HG03135 (cell line): Measurements from ENCODE around the gene EXD1.
"Not testable (repeated sequence)": the region's sequence is repeated elsewhere in the genome, so short reads cannot be mapped to it uniquely, and the experiment has no call there.

ENCODE experiments used
- ATAC-seq: cut with Tn5 transposase; IDR thresholded peaks from one replicate; pipeline ENCODE4 v1.9.1; 2021; ENCODE audit warnings: mild to moderate bottlenecking, moderate library complexity; ENCODE audit not compliant: unreplicated experiment

Gene EXD1

DNA sequence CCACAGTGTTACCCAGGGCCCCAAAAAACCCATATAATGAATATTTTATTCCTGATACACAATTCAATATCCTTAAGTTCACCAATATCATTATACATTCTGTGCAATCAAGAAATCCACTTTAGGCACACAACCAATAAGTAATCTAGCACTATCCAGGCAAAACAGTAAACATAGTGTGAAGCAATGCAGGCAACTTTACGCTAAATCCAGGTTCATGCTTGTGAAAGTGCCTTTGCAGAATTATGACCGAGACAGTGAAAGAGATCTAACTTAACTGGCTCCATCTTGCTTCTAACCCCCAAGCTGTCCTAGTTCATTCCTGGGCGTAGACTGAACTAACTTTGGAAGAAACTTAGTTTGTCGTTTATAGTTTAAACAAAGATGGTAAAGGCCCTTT, 80.3 kb downstream of the EXD1 start:
- no peak for ATAC-seq

DNA sequence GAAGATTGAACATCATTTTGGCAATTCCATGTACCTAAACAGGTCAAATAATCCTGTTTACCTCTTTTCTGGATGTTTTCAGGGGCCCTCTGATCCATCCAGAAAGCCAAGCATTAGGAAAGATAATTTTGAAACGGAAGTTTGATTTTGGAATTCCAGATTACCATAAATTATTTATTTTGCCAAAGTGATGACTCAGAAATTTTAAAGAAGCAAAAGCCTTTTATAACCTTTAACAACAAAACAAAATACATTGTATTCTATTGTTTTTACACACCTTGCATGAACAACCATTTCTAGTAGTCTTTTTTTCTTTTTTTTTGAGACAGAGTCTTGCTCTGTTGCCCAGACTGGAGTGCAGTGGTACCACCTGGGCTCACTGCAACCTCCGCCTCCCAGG, 82.5 kb downstream of the EXD1 start:
- no peak for ATAC-seq

- ATAC-seq, result no peak
Measured at GRCh38 chr15:41139619-41140018, 90.9 kb downstream of the EXD1 start.

- ATAC-seq, result not testable (repeated sequence)
Measured at GRCh38 chr15:41139112-41139511, 91.4 kb downstream of the EXD1 start.

- not testable (repeated sequence) for ATAC-seq
Measured at GRCh38 chr15:41135580-41135979, 95.0 kb downstream of the EXD1 start.

- ATAC-seq, result no peak
Measured at GRCh38 chr15:41133454-41133853, 97.1 kb downstream of the EXD1 start.
